Upper lobe of left lung (tissue), 6 donors: Measurements from ENCODE around the gene TAAR2. TPM values are rescaled to one million over a fixed set of nuclear protein-coding genes. Genes with fewer than 3 reads are reported as not detected.
A peak's percentile ranks its signal among the peaks of the same experiment; 100 is the strongest.

Source experiments
- ATAC-seq, 2 donors: fragments of 200-7000 bp; cut with Tn5 transposase; one replicate each; pipeline ENCODE4 v1.9.1; 2022; ENCODE audit warnings: mild to moderate bottlenecking in 2 of 2, moderate library complexity in 2 of 2; ENCODE audit not compliant: low FRiP score in 2 of 2
- DNase-seq, 2 donors: peaks; one replicate each; pipeline ENCODE4 v3.0.0-alpha.2; 2019 to 2020
- H3K27ac ChIP-seq, 4 donors: fragments of 200-600 bp; sonication (generic); one replicate each; pipeline ENCODE4 v1.5.1; 2016 to 2019
- H3K27me3 ChIP-seq, 4 donors: fragments of 200-600 bp; sonication (generic); one replicate each; pipeline ENCODE4 v1.5.1; 2017 to 2019
- H3K36me3 ChIP-seq, 4 donors: fragments of 200-600 bp; sonication (generic); one replicate each; pipeline ENCODE4 v1.5.1; 2016 to 2019
- H3K4me1 ChIP-seq, 4 donors: fragments of 200-600 bp; sonication (generic); one replicate each; pipeline ENCODE4 v1.5.1; 2018 to 2019
- H3K4me3 ChIP-seq, 4 donors: fragments of 200-600 bp; sonication (generic); one replicate each; pipeline ENCODE4 v1.5.1; 2017 to 2019; ENCODE audit warnings: mild to moderate bottlenecking in 2 of 4, moderate library complexity in 1 of 4
- H3K9me3 ChIP-seq, 4 donors: fragments of 200-600 bp; sonication (generic); one replicate each; pipeline ENCODE4 v1.5.1; 2018 to 2019
- CTCF ChIP-seq, 6 experiments: fragments of 450-650 bp in 4 of 6; fragments of 200-600 bp in 2 of 6; sonication (generic) in 2 of 6; IDR thresholded peaks; one replicate each; pipeline ENCODE4 v1.5.1; 2016 to 2019; ENCODE audit warnings: antibody characterized with exemption in 6 of 6
- EP300 ChIP-seq, 4 donors: sonication (generic); formaldehyde crosslinking; IDR thresholded peaks; one replicate each; pipeline ENCODE4 v1.5.1; 2017; ENCODE audit warnings: antibody characterized with exemption in 4 of 4, control low read depth in 2 of 4
- POLR2A ChIP-seq, 4 donors: fragments of 450-650 bp; IDR thresholded peaks; one replicate each; pipeline ENCODE4 v1.5.1; 2016 to 2017; ENCODE audit warnings: antibody characterized with exemption in 4 of 4, mild to moderate bottlenecking in 2 of 4
- POLR2AphosphoS5 ChIP-seq, 2 donors: sonication (generic); formaldehyde crosslinking; IDR thresholded peaks; one replicate each; pipeline ENCODE4 v1.5.1; 2017; ENCODE audit warnings: antibody characterized with exemption in 2 of 2
- WGBS, 2 donors: methylation state at CpG; one replicate each; pipeline ENCODE4 v1.1.5; 2017 to 2018; 5-methylcytosine and 5-hydroxymethylcytosine counted together
- total RNA-seq, 6 donors: library from RNA; depleted of rRNA in 4 of 6; stranded (reverse); fragments of >200 nt in 4 of 6; gene quantifications; one replicate each; pipeline versions ENCODE4 v1.1.0 to v1.2.1, GENCODE V29; 2016 to 2021
- donor health status: DM: no; HTN: no; CAD: no; lungs with moderate emphysema.
- donor health status: DM: no; HTN: yes; CAD: no; lungs with severe emphysema.

The TAAR2 gene
- total RNA-seq, 6 donors from 2014 or later, result not detected

- no peak for DNase-seq
- no peak overlapping the region for H3K27ac ChIP-seq
- TF ChIP-seq POLR2A (IDR thresholded peaks at IDR 0.05) (no peak), EP300 (IDR thresholded peaks at IDR 0.05) (no peak), CTCF (IDR thresholded peaks at IDR 0.05) (no peak), POLR2AphosphoS5 (IDR thresholded peaks at IDR 0.05) (no peak)
- H3K4me1 ChIP-seq, result no peaks in the 10 kb centered on the region
- H3K4me3 ChIP-seq, result no peak overlapping the region
- peak in 1 of 2 donors; percentile 43 for ATAC-seq
- no peaks in the 10 kb centered on the region for H3K36me3 ChIP-seq
- no peaks in the 10 kb centered on the region for H3K9me3 ChIP-seq
- 42 to 49% methylated on average over 3 of the region's 3 CpGs for WGBS, 2 donors
- H3K27me3 ChIP-seq, result no peaks in the 10 kb centered on the region
Measured at GRCh38 chr6:132598473-132598872, 25.6 kb downstream of the TAAR2 start.

GRCh38 chr6:132596201-132596600 lies 27.9 kb downstream of the TAAR2 start:
- TF ChIP-seq POLR2AphosphoS5 (IDR thresholded peaks at IDR 0.05) (no peak), CTCF (IDR thresholded peaks at IDR 0.05) (no peak), EP300 (IDR thresholded peaks at IDR 0.05) (no peak), POLR2A (IDR thresholded peaks at IDR 0.05) (no peak)
- Histone ChIP-seq H3K36me3 (no peaks in the 10 kb centered on the region), H3K4me1 (no peaks in the 10 kb centered on the region), H3K27me3 (no peaks in the 10 kb centered on the region), H3K4me3 (no peak overlapping the region), H3K9me3 (no peaks in the 10 kb centered on the region), H3K27ac (no peak overlapping the region)
- WGBS, 2 donors, result 65 to 90% methylated on average over 6 of the region's 6 CpGs
- no peak for ATAC-seq
- DNase-seq, result no peak

GRCh38 chr6:132592855-132593254 lies 31.2 kb downstream of the TAAR2 start:
- H3K4me1 ChIP-seq, result no peaks in the 10 kb centered on the region
- no peaks in the 10 kb centered on the region for H3K9me3 ChIP-seq
- no peak for TF ChIP-seq CTCF (IDR thresholded peaks at IDR 0.05)
- TF ChIP-seq EP300 (IDR thresholded peaks at IDR 0.05), result no peak
- no peak for TF ChIP-seq POLR2A (IDR thresholded peaks at IDR 0.05)
- no peak for TF ChIP-seq POLR2AphosphoS5 (IDR thresholded peaks at IDR 0.05)
- WGBS, 2 donors, result 47 to 56% methylated on average over 2 of the region's 2 CpGs
- peak in 1 of 2 donors; percentile 48 for ATAC-seq
- no peaks in the 10 kb centered on the region for H3K36me3 ChIP-seq
- no peak overlapping the region for H3K27ac ChIP-seq
- no peaks in the 10 kb centered on the region for H3K27me3 ChIP-seq
- no peak overlapping the region for H3K4me3 ChIP-seq
- DNase-seq, result no peak

- H3K36me3 ChIP-seq, result no peaks in the 10 kb centered on the region
- H3K4me3 ChIP-seq, result no peak overlapping the region
- WGBS, 2 donors, result 74 to 75% methylated on average over 1 of the region's 1 CpG
- DNase-seq (no peak), ATAC-seq (no peak)
- no peaks in the 10 kb centered on the region for H3K4me1 ChIP-seq
- H3K27me3 ChIP-seq, result no peaks in the 10 kb centered on the region
- TF ChIP-seq POLR2A (IDR thresholded peaks at IDR 0.05) (no peak), CTCF (IDR thresholded peaks at IDR 0.05) (no peak), EP300 (IDR thresholded peaks at IDR 0.05) (no peak), POLR2AphosphoS5 (IDR thresholded peaks at IDR 0.05) (no peak)
- no peaks in the 10 kb centered on the region for H3K9me3 ChIP-seq
- no peak overlapping the region for H3K27ac ChIP-seq
Measured at GRCh38 chr6:132590362-132590761, 33.7 kb downstream of the TAAR2 start.

GRCh38 chr6:132589454-132589853 lies 34.6 kb downstream of the TAAR2 start, which contains the start of gene TAAR5:
TSS of gene TAAR5 (minus strand) at chr6:132589741. CDS start at chr6:132589686, 55 bp downstream.
- 76 to 81% methylated on average over 5 of the region's 5 CpGs for WGBS, 2 donors

More at GRCh38 chr6:132589454-132589853, 34.6 kb downstream of the TAAR2 start, which contains the start of gene TAAR5:
- Histone ChIP-seq H3K36me3 (no peaks in the 10 kb centered on the region), H3K4me1 (no peaks in the 10 kb centered on the region), H3K9me3 (no peaks in the 10 kb centered on the region), H3K27me3 (no peaks in the 10 kb centered on the region), H3K27ac (no peak within 1 kb of the TSS), H3K4me3 (no peak within 1 kb of the TSS)
- TF ChIP-seq POLR2A (IDR thresholded peaks at IDR 0.05) (no peak), EP300 (IDR thresholded peaks at IDR 0.05) (no peak), POLR2AphosphoS5 (IDR thresholded peaks at IDR 0.05) (no peak), CTCF (IDR thresholded peaks at IDR 0.05) (no peak)
- ATAC-seq (no peak), DNase-seq (no peak)
